Activated gamma-delta T cell treated with anti-CD3 and anti-CD28 coated beads, Interleukin-2, amount 50 U/mL, for 16 hours (primary cell): ENCODE results near the gene IPPK.
"Not testable (repeated sequence)": the region's sequence is repeated elsewhere in the genome, so short reads cannot be mapped to it uniquely, and the experiment has no call there.

Experiments used
- DNase-seq: peaks from one replicate; pipeline ENCODE4 v3.0.0-alpha.2; 2020; ENCODE audit warnings: low read depth

Gene IPPK

DNA sequence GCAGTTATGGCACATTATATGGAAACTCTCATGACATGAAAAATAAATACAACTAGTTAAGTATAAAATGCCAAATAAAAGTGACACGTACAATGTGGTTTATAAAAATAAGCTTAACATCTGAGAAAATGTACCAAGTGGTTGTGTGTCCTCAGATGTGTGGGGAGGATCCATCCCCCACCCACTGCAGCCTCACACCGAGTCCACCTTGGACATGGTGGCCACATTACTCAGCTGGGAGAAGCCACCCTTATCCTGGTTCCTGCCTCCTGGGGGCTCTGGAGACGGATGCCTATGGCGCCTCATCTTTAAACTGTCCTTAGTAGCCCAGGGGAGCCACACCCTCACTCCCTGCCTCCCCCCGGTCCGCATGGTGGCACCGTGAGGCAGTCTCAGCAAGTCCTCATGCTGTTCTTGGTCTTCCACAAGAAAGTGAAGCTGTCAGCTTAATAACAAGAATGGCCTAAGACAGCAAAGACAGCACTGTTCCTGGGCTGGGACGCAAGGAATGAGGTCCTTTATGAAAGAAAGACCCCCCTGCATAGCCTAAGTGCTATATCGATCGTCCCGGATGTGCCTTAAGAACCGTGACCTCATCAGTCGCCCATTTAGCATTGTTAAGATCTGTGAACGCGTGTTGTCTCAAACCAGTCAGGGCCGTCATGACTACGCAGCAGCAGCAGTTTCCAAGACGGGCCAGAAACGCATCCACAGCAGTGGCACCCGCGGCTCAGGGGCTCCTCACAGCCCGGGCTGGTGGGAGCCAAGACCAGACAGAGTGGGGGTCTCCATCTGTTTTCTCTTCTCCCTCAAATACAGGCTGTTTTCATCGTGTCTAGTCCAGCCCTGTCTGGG, 56.4 kb downstream of the IPPK start:
- DNase-seq = no peak

DNA sequence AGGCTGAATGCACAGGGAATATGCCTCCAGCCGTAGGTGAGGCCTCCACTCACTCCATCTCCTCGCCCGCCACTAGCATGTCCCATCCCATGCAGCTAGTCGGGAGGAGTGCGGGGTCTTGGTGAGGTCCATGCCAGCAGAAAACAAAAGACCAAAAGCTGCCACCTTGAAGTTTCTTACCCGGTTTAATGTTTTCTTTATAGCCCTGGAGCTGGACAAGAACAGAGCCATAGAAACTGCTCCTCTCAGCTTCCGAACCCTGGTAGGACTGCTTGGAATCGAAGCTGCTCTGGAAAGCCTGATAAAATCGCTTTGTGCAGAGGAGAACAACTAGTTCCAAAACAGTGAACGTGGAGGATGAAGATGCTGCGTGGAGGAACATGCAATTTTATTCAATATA, 57.1 kb downstream of the IPPK start:
- DNase-seq = no peak

- no peak for DNase-seq
These were observed 57.6 kb downstream of the IPPK start for GRCh38 chr9:92612292-92612691.

- no peak for DNase-seq
These were observed 58.2 kb downstream of the IPPK start for GRCh38 chr9:92611621-92612285.

- no peak for DNase-seq
These were observed 59.2 kb downstream of the IPPK start for GRCh38 chr9:92610470-92611420.

GRCh38 chr9:92608909-92609445, 61.0 kb downstream of the IPPK start:
- no peak for DNase-seq

- DNase-seq = no peak
These were observed 61.6 kb downstream of the IPPK start for GRCh38 chr9:92608241-92608908.

DNA sequence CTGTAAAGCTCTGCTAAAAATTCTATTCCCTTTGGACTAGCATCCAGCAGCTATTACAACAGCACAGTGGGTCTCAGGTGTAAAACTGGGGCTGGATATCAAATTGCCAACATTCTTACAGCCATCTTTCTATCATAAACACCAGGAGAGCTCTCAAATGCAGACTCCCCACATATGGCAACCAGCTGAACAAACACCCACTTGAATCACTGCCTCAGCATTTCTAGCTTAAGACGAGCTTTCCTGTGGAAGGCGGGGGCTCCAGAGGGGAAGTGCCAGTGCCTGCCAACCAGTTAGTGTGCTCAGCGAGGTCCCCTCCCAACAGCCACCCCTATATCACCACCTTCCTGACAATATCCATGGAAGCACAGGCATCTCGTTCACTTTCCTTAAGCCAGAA, 62.2 kb downstream of the IPPK start:
- DNase-seq = no peak

DNA sequence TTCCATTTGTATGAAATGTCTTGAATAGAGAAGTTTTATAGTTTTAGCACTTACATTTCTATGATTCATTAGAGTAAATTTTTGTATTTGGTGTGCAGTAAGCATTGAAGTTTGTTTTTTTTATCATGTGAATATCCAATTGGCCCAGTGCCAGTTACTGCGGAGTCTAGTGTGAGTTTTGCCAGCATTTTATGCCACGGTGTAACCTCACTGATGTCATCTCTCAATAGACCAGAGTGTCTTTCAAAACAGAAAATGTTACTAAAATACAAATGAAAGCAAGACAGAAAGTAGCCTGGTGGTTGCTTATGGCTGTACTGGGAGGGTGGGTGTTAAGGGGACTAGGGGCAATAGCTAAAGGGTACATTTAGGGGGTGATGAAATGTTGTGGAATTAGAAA, 62.8 kb downstream of the IPPK start:
- no peak for DNase-seq

GRCh38 chr9:92605224-92605623, 64.7 kb downstream of the IPPK start:
- no peak for DNase-seq

- DNase-seq = no peak
These were observed 65.9 kb downstream of the IPPK start for GRCh38 chr9:92603990-92604389.

DNA sequence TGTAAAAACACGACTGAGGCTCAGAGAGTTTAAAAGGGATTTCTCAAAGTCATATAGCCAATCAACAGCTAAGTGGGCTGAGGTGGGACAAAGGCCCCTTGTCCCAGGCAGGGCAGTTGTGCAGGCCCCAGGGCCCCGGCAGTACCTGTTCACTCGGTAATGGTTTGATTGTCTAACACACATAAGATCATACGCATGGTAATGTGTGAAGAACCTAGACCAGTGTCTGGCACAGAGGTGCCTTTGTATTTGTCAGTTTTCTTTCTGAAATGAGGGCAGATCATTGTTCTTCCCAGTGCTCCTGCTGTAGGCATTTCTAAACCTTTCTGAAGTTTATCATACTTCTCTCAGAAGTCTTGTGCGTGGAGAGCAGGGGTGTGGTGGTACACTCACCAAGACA, 66.8 kb downstream of the IPPK start:
- no peak for DNase-seq

GRCh38 chr9:92602413-92602812, 67.5 kb downstream of the IPPK start:
- no peak for DNase-seq

DNA sequence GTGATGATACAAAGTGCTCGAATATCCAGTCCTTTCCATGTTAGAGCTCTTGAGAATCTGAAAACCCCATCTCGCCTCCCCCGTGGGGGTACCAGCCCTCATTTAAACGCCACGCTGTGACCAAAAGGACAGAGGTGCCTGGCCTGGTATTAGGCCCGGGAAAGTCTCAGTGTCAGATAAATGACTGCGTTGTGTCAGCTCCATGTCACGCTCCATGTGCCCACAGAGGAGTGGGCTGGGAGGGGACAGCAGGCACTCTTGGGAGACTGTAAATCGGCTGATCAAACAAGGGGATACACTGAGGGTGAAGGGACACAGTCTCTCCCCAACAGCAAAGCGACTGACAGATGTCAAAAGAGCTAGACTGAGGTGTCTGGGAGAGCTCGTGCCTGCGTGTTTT, 68.5 kb downstream of the IPPK start:
- DNase-seq = no peak

DNA sequence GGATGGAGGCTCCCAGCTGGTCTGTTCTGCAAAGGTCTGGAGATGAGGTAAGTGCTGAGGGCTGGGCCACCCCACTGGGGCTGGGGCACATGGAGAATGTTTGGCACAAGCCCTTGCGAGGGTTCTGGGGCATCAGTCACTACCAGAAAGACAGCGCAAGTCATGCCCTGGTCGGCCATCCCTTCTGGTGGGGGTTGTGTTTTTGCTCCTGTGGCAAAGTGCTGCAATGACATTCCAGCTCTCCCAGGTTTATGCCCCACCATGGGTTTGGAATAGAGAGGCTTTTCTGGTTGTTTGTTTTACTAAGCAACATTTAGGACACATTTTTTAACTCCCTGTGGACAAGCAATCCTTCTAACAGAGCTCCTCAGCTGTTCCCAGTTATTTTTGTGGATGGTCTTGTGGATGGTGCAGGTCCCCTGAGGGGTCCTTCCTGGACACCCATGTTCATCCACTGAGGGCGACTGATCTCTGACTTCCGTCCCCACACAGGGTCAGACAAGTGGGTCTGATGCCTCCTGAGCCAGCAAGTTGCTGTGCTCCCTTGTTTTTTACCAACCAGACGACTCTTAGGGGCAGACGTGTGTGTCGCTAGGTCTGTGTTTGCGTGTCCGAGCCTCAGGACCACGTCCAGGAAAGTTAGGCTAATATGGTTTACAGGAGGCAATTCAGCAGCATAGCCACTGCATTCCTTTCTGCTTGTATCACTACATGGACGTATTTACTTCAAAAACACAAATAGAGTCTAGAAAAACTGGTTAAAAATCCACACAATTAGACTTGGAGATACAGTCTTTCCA, 69.3 kb downstream of the IPPK start:
- DNase-seq = no peak

GRCh38 chr9:92599938-92600461, 69.9 kb downstream of the IPPK start:
- DNase-seq = no peak

GRCh38 chr9:92598382-92598781, 71.5 kb downstream of the IPPK start:
- no peak for DNase-seq

DNA sequence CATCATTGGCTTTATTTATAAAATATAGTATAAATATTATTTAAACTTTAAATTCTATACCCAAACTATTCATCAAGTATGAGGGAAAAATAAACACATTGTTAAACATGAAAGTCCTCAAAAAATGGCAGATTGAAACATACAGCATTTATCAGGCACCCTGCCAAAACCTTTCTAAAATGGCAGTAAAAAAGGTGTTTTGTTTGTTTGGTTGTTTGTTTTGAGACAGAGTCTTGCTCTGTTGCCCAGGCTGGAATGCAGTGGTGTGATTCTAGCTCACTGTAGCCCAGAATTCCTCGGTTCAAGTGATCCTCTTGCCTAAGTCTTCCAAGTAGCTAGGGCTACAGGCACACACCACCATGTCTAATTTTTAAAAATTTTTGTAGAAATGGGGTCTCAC, 74.0 kb downstream of the IPPK start:
- no peak for DNase-seq

GRCh38 chr9:92595075-92595474, 74.9 kb downstream of the IPPK start:
- not testable (repeated sequence) for DNase-seq
